IMR-90 (cell line): Measurements from ENCODE around the gene CYP8B1. TPM values are rescaled to one million over a fixed set of nuclear protein-coding genes. Genes with fewer than 3 reads are reported as not detected.

ENCODE experiments used
- ATAC-seq: fragments of 200-7000 bp; cut with Tn5 transposase; 2 replicates; pipeline ENCODE4 v1.9.1; 2020; ENCODE audit warnings: low read depth, mild to moderate bottlenecking, moderate library complexity
- BruUV-seq: library from RNA; stranded (reverse); fragments of 400-500 nt; replicated peaks from 2 replicates; lab custom pipeline; 2021; lab: Mats Ljungman, UMichigan
- CTCF ChIA-PET: fragments of 300-600 bp; formaldehyde crosslinking; extraction: SDS; loops from one replicate; lab custom pipeline; 2021; ENCODE audit warnings: antibody characterized with exemption; lab: Yijun Ruan, JAX
- POLR2A ChIA-PET: fragments of 300-600 bp; sonication (Branson Sonifier 250); formaldehyde crosslinking; loops from one replicate; lab custom pipeline; 2022; ENCODE audit warnings: antibody characterized with exemption; ENCODE audit not compliant: unreplicated experiment; lab: Charles Lee
- DNase-seq: peaks from one replicate; pipeline ENCODE4 v3.0.0; 2013
- H2AFZ ChIP-seq: replicated peaks from 2 replicates; pipeline ENCODE3; 2013; ENCODE audit warnings: low read length, mild to moderate bottlenecking; ENCODE audit not compliant: poor library complexity
- H2AK5ac ChIP-seq: 2 replicates; pipeline ENCODE4 v1.6.1; 2013; ENCODE audit warnings: low read depth, low read length, inconsistent platforms
- H2AK9ac ChIP-seq: replicated peaks from 2 replicates; pipeline ENCODE3; 2013; ENCODE audit warnings: mild to moderate bottlenecking, low read depth, low read length, moderate library complexity; ENCODE audit not compliant: poor library complexity
- H2BK120ac ChIP-seq: 2 replicates; pipeline ENCODE4 v1.6.1; 2013; ENCODE audit warnings: low read depth, low read length, inconsistent platforms
- H2BK15ac ChIP-seq: 3 replicates; pipeline ENCODE4 v1.6.1; 2013; ENCODE audit warnings: low read depth, low read length, inconsistent platforms
- H2BK20ac ChIP-seq: 2 replicates; pipeline ENCODE4 v1.6.1; 2013; ENCODE audit warnings: low read depth, mild to moderate bottlenecking, inconsistent platforms, low read length, moderate library complexity
- H2BK5ac ChIP-seq: 2 replicates; pipeline ENCODE4 v1.6.1; 2013; ENCODE audit warnings: mild to moderate bottlenecking, low read depth, low read length, inconsistent platforms; ENCODE audit not compliant: poor library complexity, severe bottlenecking
- H3K14ac ChIP-seq: replicated peaks from 2 replicates; pipeline ENCODE4 v1.6.1; 2013; ENCODE audit warnings: low read depth, low read length, inconsistent platforms
- H3K18ac ChIP-seq: 2 replicates; pipeline ENCODE4 v1.6.1; 2013; ENCODE audit warnings: low read depth, low read length, control low read depth
- H3K23ac ChIP-seq: 2 replicates; pipeline ENCODE4 v1.6.1; 2013; ENCODE audit warnings: low read depth, low read length, inconsistent platforms
- H3K27ac ChIP-seq: 2 replicates; pipeline ENCODE4 v1.5.1; 2013; ENCODE audit warnings: mild to moderate bottlenecking, control low read depth, low read length; ENCODE audit not compliant: insufficient read depth
- H3K27me3 ChIP-seq: 2 replicates; pipeline ENCODE4 v1.6.1; 2013; ENCODE audit warnings: low read length; ENCODE audit not compliant: control insufficient read depth, insufficient read depth
- H3K36me3 ChIP-seq: 2 replicates; pipeline ENCODE4 v1.6.1; 2013; ENCODE audit warnings: low read length, mixed read lengths; ENCODE audit not compliant: control insufficient read depth, insufficient read depth
- H3K4ac ChIP-seq: 2 replicates; pipeline ENCODE4 v1.6.1; 2013; ENCODE audit warnings: low read depth, low read length, inconsistent platforms
- H3K4me1 ChIP-seq: 2 replicates; pipeline ENCODE4 v1.6.1; 2013; ENCODE audit warnings: low read length, mixed read lengths; ENCODE audit not compliant: control insufficient read depth, insufficient read depth
- H3K4me2 ChIP-seq: 2 replicates; pipeline ENCODE4 v1.6.1; 2013; ENCODE audit warnings: low read depth, mild to moderate bottlenecking, control low read depth, low read length, moderate library complexity
- H3K4me3 ChIP-seq: 2 replicates; pipeline ENCODE4 v1.5.1; 2013; ENCODE audit warnings: low read depth, mild to moderate bottlenecking, control low read depth, low read length, moderate library complexity; ENCODE audit not compliant: insufficient read depth
- H3K56ac ChIP-seq: 2 replicates; pipeline ENCODE4 v1.6.1; 2013; ENCODE audit warnings: low read length, inconsistent platforms; ENCODE audit not compliant: insufficient read depth; ENCODE audit errors: extremely low read depth
- H3K79me1 ChIP-seq, 2 experiments: 2 replicates each; pipeline ENCODE4 v1.6.1; 2013; ENCODE audit warnings: low read length in 2 of 2, inconsistent platforms in 1 of 2, low read depth in 1 of 2
- H3K9ac ChIP-seq: 2 replicates; pipeline ENCODE4 v1.6.1; 2013; ENCODE audit warnings: low read depth, low read length, control low read depth
- H3K9me1 ChIP-seq: 2 replicates; pipeline ENCODE4 v1.6.1; 2013; ENCODE audit warnings: low read length, inconsistent platforms; ENCODE audit not compliant: insufficient read depth
- H3K9me3 ChIP-seq: 2 replicates; pipeline ENCODE4 v1.6.1; 2013; ENCODE audit warnings: low read length; ENCODE audit not compliant: control insufficient read depth, insufficient read depth
- H4K20me1 ChIP-seq: 2 replicates; pipeline ENCODE4 v1.6.1; 2013; ENCODE audit warnings: low read length, inconsistent platforms; ENCODE audit not compliant: insufficient read depth
- H4K5ac ChIP-seq: 2 replicates; pipeline ENCODE4 v1.6.1; 2013; ENCODE audit warnings: mild to moderate bottlenecking, low read depth, low read length, control low read depth
- H4K8ac ChIP-seq, 2 experiments: 2 replicates each; pipeline ENCODE4 v1.6.1; 2013; ENCODE audit warnings: low read depth in 2 of 2, low read length in 2 of 2, control low read depth in 1 of 2, inconsistent platforms in 1 of 2
- H4K91ac ChIP-seq: 2 replicates; pipeline ENCODE4 v1.6.1; 2013; ENCODE audit warnings: low read depth, low read length, inconsistent platforms; ENCODE audit not compliant: insufficient read depth
- BHLHE40 ChIP-seq: fragments of 150-350 bp; IDR thresholded peaks from 2 replicates; pipeline ENCODE4 v1.6.1; 2016; ENCODE audit warnings: mild to moderate bottlenecking, low read depth, low read length
- CEBPB ChIP-seq: IDR thresholded peaks from 2 replicates; pipeline ENCODE4 v1.6.1; 2012; ENCODE audit warnings: low read depth, low read length, improper control_type of control experiment
- CHD1 ChIP-seq: IDR thresholded peaks from 2 replicates; pipeline ENCODE4 v1.6.1; 2012; ENCODE audit warnings: low read depth, low read length, improper control_type of control experiment
- CTCF ChIP-seq: conservative IDR thresholded peaks from 2 replicates; pipeline ENCODE4 v1.5.1; 2012; ENCODE audit warnings: mild to moderate bottlenecking, low read depth, low read length, improper control_type of control experiment
- ELK1 ChIP-seq: fragments of 150-350 bp; IDR thresholded peaks from 2 replicates; pipeline ENCODE4 v1.6.1; 2016; ENCODE audit warnings: low read depth, mild to moderate bottlenecking, low read length, moderate library complexity, borderline replicate concordance
- FOS ChIP-seq: fragments of 150-350 bp; IDR thresholded peaks from 2 replicates; pipeline ENCODE4 v1.6.1; 2016; ENCODE audit warnings: low read depth, low read length
- MAFK ChIP-seq: IDR thresholded peaks from 2 replicates; pipeline ENCODE4 v1.6.1; 2012; ENCODE audit warnings: low read depth, low read length, improper control_type of control experiment
- MAZ ChIP-seq: IDR thresholded peaks from 2 replicates; pipeline ENCODE4 v1.6.1; 2012; ENCODE audit warnings: low read depth, mild to moderate bottlenecking, low read length, improper control_type of control experiment, moderate library complexity, borderline replicate concordance
- MXI1 ChIP-seq: IDR thresholded peaks from 2 replicates; pipeline ENCODE4 v1.6.1; 2012; ENCODE audit warnings: low read depth, mild to moderate bottlenecking, low read length, moderate library complexity, borderline replicate concordance
- NFE2L2 ChIP-seq: fragments of 150-350 bp; IDR thresholded peaks from 2 replicates; pipeline ENCODE4 v1.6.1; 2016; ENCODE audit warnings: low read depth, mild to moderate bottlenecking, low read length
- POLR2A ChIP-seq: IDR thresholded peaks from 2 replicates; pipeline ENCODE4 v1.6.1; 2012; ENCODE audit warnings: mild to moderate bottlenecking, low read depth, low read length
- RAD21 ChIP-seq: IDR thresholded peaks from 2 replicates; pipeline ENCODE4 v1.6.1; 2012; ENCODE audit warnings: low read length, improper control_type of control experiment
- RCOR1 ChIP-seq: IDR thresholded peaks from 2 replicates; pipeline ENCODE4 v1.6.1; 2012; ENCODE audit warnings: mild to moderate bottlenecking, low read length, improper control_type of control experiment; ENCODE audit not compliant: insufficient replicate concordance
- RFX5 ChIP-seq: IDR thresholded peaks from 2 replicates; pipeline ENCODE4 v1.8.0; 2012; ENCODE audit warnings: low read depth, mild to moderate bottlenecking, low read length, moderate library complexity
- SMC3 ChIP-seq: fragments of 150-350 bp; IDR thresholded peaks from 2 replicates; pipeline ENCODE4 v1.6.1; 2016; ENCODE audit warnings: low read depth, mild to moderate bottlenecking, antibody characterized with exemption, low read length, moderate library complexity
- WGBS, 2 experiments: methylation state at CpG; one replicate each; pipeline versions ENCODE4 v1.1.5 to v1.1.7; 2013; ENCODE audit warnings: missing lambda C conversion rate in 2 of 2; ENCODE audit not compliant: insufficient read length in 1 of 2; ENCODE audit errors: extremely low coverage in 2 of 2; 5-methylcytosine and 5-hydroxymethylcytosine counted together
- dilution Hi-C: fragments of 300-500 bp; cut with HindIII; formaldehyde crosslinking; loops from one replicate; pipeline ENCODE4 v1.14.3; 2018; ENCODE audit warnings: low sequenced_read_pairs; ENCODE audit not compliant: unreplicated experiment
- in situ Hi-C: fragments of 300-500 bp; cut with MboI; formaldehyde crosslinking; loops from 3 replicates; pipeline ENCODE4 v1.14.3; 2019; ENCODE audit warnings: low sequenced_read_pairs, inconsistent platforms, mixed read lengths
- intact Hi-C: fragments of 100-400 bp; cut with micrococcal nuclease; formaldehyde crosslinking; loops from 2 replicates; pipeline ENCODE4 v1.10.0; 2022
- polyA plus RNA-seq, 3 experiments: library from polyadenylated mRNA; depleted of rRNA; stranded (reverse); fragments of >200 nt; gene quantifications; 2 replicates each; pipeline ENCODE4 v1.2.3, GENCODE V29; 2012; ENCODE audit warnings: low replicate concordance in 1 of 3
- total RNA-seq: library from RNA; depleted of rRNA; stranded (reverse); fragments of >200 nt; gene quantifications from 2 replicates; pipeline ENCODE4 v1.2.3, GENCODE V29; 2012
- TF ChIP-seq, protein P1 (sequence below): fragments of 150-350 bp; IDR thresholded peaks from 2 replicates; pipeline ENCODE4 v1.6.1; 2017; ENCODE audit warnings: mild to moderate bottlenecking, antibody characterized with exemption, low read length, low read depth

The CYP8B1 gene
- total and polyA plus RNA-seq, 2 of the 4 experiments (the other 2 are of a cell fraction), result not detected

- no TSS peak for BruUV-seq
- in situ Hi-C loops, result loop anchor here (10.0 kb wide), 1 partner anchor 90 kb away; no protein-coding TSS in a partner anchor
Measured at GRCh38 chr3:42874749-42875148, 930 bp downstream of the CYP8B1 start.

More at GRCh38 chr3:42874749-42875148, 930 bp downstream of the CYP8B1 start:
- H3K23ac ChIP-seq, result no peak overlapping the region
- no peaks in the 10 kb centered on the region for H3K4me1 ChIP-seq
- H2BK5ac ChIP-seq, result no peak overlapping the region
- no peak overlapping the region for H3K4me3 ChIP-seq
- no peak overlapping the region for H3K18ac ChIP-seq
- H4K5ac ChIP-seq, result no peak overlapping the region
- no peaks in the 10 kb centered on the region for H3K9me1 ChIP-seq
- no peak overlapping the region for H2BK20ac ChIP-seq
- no peak overlapping the region for H3K14ac ChIP-seq
- no peak overlapping the region for H4K8ac ChIP-seq
- no peak overlapping the region for H3K9ac ChIP-seq
- H3K27me3 ChIP-seq, result peaks cover 25% of the 10 kb centered on the region
- H4K20me1 ChIP-seq, result no peaks in the 10 kb centered on the region
- POLR2A ChIA-PET, result no interaction called here
- intact Hi-C loops, result no loop called here
- no peak overlapping the region for H2BK15ac ChIP-seq
- no peak overlapping the region for H2AK9ac ChIP-seq
- no peak overlapping the region for H2BK120ac ChIP-seq
- H3K79me1 ChIP-seq, result no peaks in the 10 kb centered on the region
- H3K36me3 ChIP-seq, result no peaks in the 10 kb centered on the region
- H3K4ac ChIP-seq, result no peak overlapping the region
- CTCF ChIA-PET, result no interaction called here
- TF ChIP-seq FOS (no peak), CHD1 (no peak), CTCF (no peak), NFE2L2 (no peak), RCOR1 (no peak), MAFK (no peak), RAD21 (no peak), SMC3 (no peak), MAZ (no peak), POLR2A (no peak), MXI1 (no peak), ELK1 (no peak), RFX5 (no peak), BHLHE40 (no peak), CEBPB (no peak)
- TF ChIP-seq, protein P1, sequence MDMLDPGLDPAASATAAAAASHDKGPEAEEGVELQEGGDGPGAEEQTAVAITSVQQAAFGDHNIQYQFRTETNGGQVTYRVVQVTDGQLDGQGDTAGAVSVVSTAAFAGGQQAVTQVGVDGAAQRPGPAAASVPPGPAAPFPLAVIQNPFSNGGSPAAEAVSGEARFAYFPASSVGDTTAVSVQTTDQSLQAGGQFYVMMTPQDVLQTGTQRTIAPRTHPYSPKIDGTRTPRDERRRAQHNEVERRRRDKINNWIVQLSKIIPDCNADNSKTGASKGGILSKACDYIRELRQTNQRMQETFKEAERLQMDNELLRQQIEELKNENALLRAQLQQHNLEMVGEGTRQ, result no peak
- H3K9me3 ChIP-seq, result no peaks in the 10 kb centered on the region
- no peak for ATAC-seq
- no peak overlapping the region for H3K56ac ChIP-seq
- no peak overlapping the region for H3K4me2 ChIP-seq
- no peak overlapping the region for H2AFZ ChIP-seq
- no peak for DNase-seq
- no peak overlapping the region for H3K27ac ChIP-seq
- dilution Hi-C loops, result no loop called here
- no peak overlapping the region for H4K91ac ChIP-seq
- 93% methylated on average over 4 of the region's 10 CpGs; no CpG with 5 or more reads in 1 of the 2 experiments for WGBS, 2 experiments
- no peak overlapping the region for H2AK5ac ChIP-seq
